GM12878 (cell line): ENCODE results near the gene PSMD12. TPM values are rescaled to one million over a fixed set of nuclear protein-coding genes. Genes with fewer than 3 reads are reported as not detected.

ENCODE experiments used
- ATAC-seq: fragments of 200-7000 bp; cut with Tn5 transposase; 3 replicates; pipeline ENCODE4 v1.9.1; 2020; ENCODE audit warnings: mild to moderate bottlenecking, moderate library complexity
- BruUV-seq: library from RNA; stranded (reverse); fragments of 400-500 nt; replicated peaks from 2 replicates; lab custom pipeline; 2021; lab: Mats Ljungman, UMichigan
- CTCF ChIA-PET: fragments of 300-600 bp; sonication (Branson Sonifier 250); formaldehyde crosslinking; extraction: SDS; loops from one replicate; lab custom pipeline; 2021; ENCODE audit warnings: inconsistent platforms; lab: Yijun Ruan, JAX
- POLR2A ChIA-PET: fragments of 350-600 bp; formaldehyde crosslinking; extraction: SDS; loops from one replicate; lab custom pipeline; 2021; ENCODE audit warnings: inconsistent platforms; lab: Charles Lee
- RAD21 ChIA-PET: fragments of 300-600 bp; sonication (Branson Sonifier 250); formaldehyde crosslinking; loops from one replicate; lab custom pipeline; 2023; ENCODE audit warnings: antibody characterized with exemption; ENCODE audit not compliant: unreplicated experiment; lab: Charles Lee
- SMC1A ChIA-PET: fragments of 300-600 bp; sonication (Branson Sonifier 250); formaldehyde crosslinking; loops from one replicate; lab custom pipeline; 2023; ENCODE audit not compliant: unreplicated experiment, uncharacterized antibody; lab: Charles Lee
- DNase-seq: peaks from one replicate; pipeline ENCODE4 v3.0.0-alpha.2; 2011; ENCODE audit warnings: low read depth, low spot score
- FAIRE-seq: peaks from 3 replicates; lab custom pipeline; 2011; peaks lifted over from hg19 to GRCh38; lab: Jason Lieb, UNC
- H2AFZ ChIP-seq: 2 replicates; pipeline ENCODE4 v1.6.0; 2011; ENCODE audit warnings: low read depth, low read length, control low read depth; ENCODE audit not compliant: control insufficient read depth
- H3K27ac ChIP-seq: 2 replicates; pipeline ENCODE4 v1.5.1; 2011; ENCODE audit warnings: control low read depth; ENCODE audit not compliant: control insufficient read depth, insufficient read depth
- H3K27me3 ChIP-seq, 2 experiments: replicated peaks in 1 of 2; 2 replicates each; pipeline versions ENCODE4 v1.6.0 to v1.6.1; 2011; ENCODE audit warnings: low read length in 1 of 2; ENCODE audit not compliant: control insufficient read depth in 2 of 2, insufficient read depth in 2 of 2
- H3K36me3 ChIP-seq, 2 experiments: 2 replicates each; pipeline ENCODE4 v1.5.1; 2011; ENCODE audit warnings: low read length in 1 of 2; ENCODE audit not compliant: control insufficient read depth in 2 of 2, insufficient read depth in 2 of 2
- H3K4me1 ChIP-seq: 2 replicates; pipeline ENCODE4 v1.6.1; 2011; ENCODE audit warnings: mild to moderate bottlenecking, low read length, moderate library complexity, mixed read lengths; ENCODE audit not compliant: control insufficient read depth, insufficient read depth
- H3K4me2 ChIP-seq: 2 replicates; pipeline ENCODE4 v1.6.0; 2011; ENCODE audit warnings: control low read depth; ENCODE audit not compliant: control insufficient read depth, insufficient read depth
- H3K4me3 ChIP-seq: fragments of 200-600 bp; sonication (generic); 2 replicates; pipeline ENCODE4 v1.5.1; 2016
- H3K79me2 ChIP-seq: 2 replicates; pipeline ENCODE4 v1.6.0; 2011; ENCODE audit warnings: low read length; ENCODE audit not compliant: control insufficient read depth, insufficient read depth
- H3K9ac ChIP-seq: 2 replicates; pipeline ENCODE4 v1.8.0; 2011; ENCODE audit warnings: low read length, control low read depth, mixed read lengths; ENCODE audit not compliant: control insufficient read depth, insufficient read depth
- H3K9me3 ChIP-seq: replicated peaks from 3 replicates; pipeline ENCODE4 v1.5.1; 2011; ENCODE audit warnings: mild to moderate bottlenecking, low read length; ENCODE audit not compliant: control insufficient read depth, insufficient read depth
- H4K20me1 ChIP-seq: 2 replicates; pipeline ENCODE4 v1.6.0; 2011; ENCODE audit not compliant: control insufficient read depth, insufficient read depth
- BCL3 ChIP-seq: IDR thresholded peaks from 2 replicates; pipeline ENCODE4 v1.6.1; 2011; ENCODE audit warnings: borderline replicate concordance, low read depth, mild to moderate bottlenecking, moderate library complexity, low read length; ENCODE audit not compliant: insufficient read depth, poor library complexity, severe bottlenecking
- BRCA1 ChIP-seq: IDR thresholded peaks from 2 replicates; pipeline ENCODE4 v1.6.1; 2011; ENCODE audit warnings: low read depth, low read length, improper control_type of control experiment
- CBX3 ChIP-seq: fragments of 200-600 bp; sonication (generic); IDR thresholded peaks from 2 replicates; pipeline ENCODE4 v1.6.1; 2016; ENCODE audit warnings: low read depth, borderline replicate concordance
- GATAD2B ChIP-seq: fragments of 450-650 bp; conservative IDR thresholded peaks from 2 replicates; pipeline ENCODE4 v1.6.1; 2017; ENCODE audit warnings: low read depth, mild to moderate bottlenecking, moderate library complexity
- HCFC1 ChIP-seq: fragments of 150-350 bp; IDR thresholded peaks from 2 replicates; pipeline ENCODE4 v1.6.1; 2014; ENCODE audit warnings: low read length
- HSF1 ChIP-seq: fragments of 150-350 bp; IDR thresholded peaks from 2 replicates; pipeline ENCODE4 v1.6.1; 2014; ENCODE audit warnings: mild to moderate bottlenecking, low read depth, low read length
- MAX ChIP-seq: IDR thresholded peaks from 2 replicates; pipeline ENCODE4 v1.6.1; 2012; ENCODE audit warnings: low read depth, low read length, improper control_type of control experiment
- RAD51 ChIP-seq: fragments of 450-650 bp; IDR thresholded peaks from 2 replicates; pipeline ENCODE4 v1.6.1; 2016; ENCODE audit warnings: moderate library complexity, mild to moderate bottlenecking, inconsistent platforms
- RCOR1 ChIP-seq: conservative IDR thresholded peaks from 2 replicates; pipeline ENCODE4 v1.6.1; 2012; ENCODE audit warnings: low read depth, low read length, improper control_type of control experiment
- SIX5 ChIP-seq: IDR thresholded peaks from 2 replicates; pipeline ENCODE4 v1.6.1; 2011; ENCODE audit warnings: mild to moderate bottlenecking, low read depth, low read length, moderate library complexity; ENCODE audit not compliant: severe bottlenecking
- TBL1XR1 ChIP-seq: IDR thresholded peaks from 2 replicates; pipeline ENCODE4 v1.6.1; 2012; ENCODE audit warnings: low read depth, low read length, improper control_type of control experiment
- USF2 ChIP-seq: IDR thresholded peaks from 2 replicates; pipeline ENCODE4 v1.6.1; 2011; ENCODE audit warnings: low read depth, low read length, improper control_type of control experiment, borderline replicate concordance
- ZBTB4 ChIP-seq: fragments of 450-650 bp; formaldehyde crosslinking; IDR thresholded peaks from 2 replicates; pipeline ENCODE4 v1.4.0; 2022; ENCODE audit warnings: mild to moderate bottlenecking, moderate library complexity
- ZNF217 ChIP-seq: fragments of 450-650 bp; IDR thresholded peaks from 2 replicates; pipeline ENCODE4 v1.6.1; 2017; ENCODE audit warnings: antibody characterized with exemption, mild to moderate bottlenecking
- ZNF274 ChIP-seq: IDR thresholded peaks from one replicate; pipeline ENCODE4 v1.8.0; 2011; ENCODE audit not compliant: insufficient read length, insufficient read depth
- WGBS: methylation state at CpG from one replicate; pipeline ENCODE4 v1.1.6; 2016; ENCODE audit warnings: low lambda C conversion rate; ENCODE audit not compliant: insufficient replicate concordance, insufficient coverage; ENCODE audit errors: missing lambda C conversion rate; 5-methylcytosine and 5-hydroxymethylcytosine counted together
- in situ Hi-C: fragments of 300-500 bp; cut with MboI; formaldehyde crosslinking; loops from 9 replicates; pipeline ENCODE4 v1.14.3; 2018; ENCODE audit warnings: mixed read lengths
- intact Hi-C: fragments of 100-400 bp; cut with micrococcal nuclease; formaldehyde crosslinking; loops from one replicate; pipeline ENCODE4 v1.14.2; 2022; ENCODE audit not compliant: unreplicated experiment
- polyA plus RNA-seq, 11 experiments: library from polyadenylated mRNA; depleted of rRNA in 4 of 11; unstranded in 6 of 11; stranded (reverse) in 5 of 11; fragments of >200 nt; fragmentation: Nextera tagmentation in 4 of 11; fragmentation: Illumina TruSeq in 1 of 11; extraction: Ambion mirVana in 4 of 11; extraction: Trizol in 1 of 11; gene quantifications; 1 replicate in 1 of 11; 2 replicates in 10 of 11; pipeline versions ENCODE4 v1.2.1 to v1.2.3, GENCODE V29; 2011 to 2016; ENCODE audit warnings: inconsistent platforms in 2 of 11, missing spikeins in 2 of 11, low read depth in 1 of 11
- total RNA-seq, 4 experiments: library from RNA; depleted of rRNA in 3 of 4; stranded (reverse); fragments of >200 nt in 3 of 4; fragmentation: Illumina TruSeq in 1 of 4; extraction: Trizol in 1 of 4; gene quantifications; 2 replicates each; pipeline versions ENCODE4 v1.2.1 to v1.2.3, GENCODE V29; 2013 to 2021

The PSMD12 gene
- total and polyA plus RNA-seq, 10 of the 15 experiments (the other 5 are each of a cell fraction or from before 2014, with no cell fraction given): 19.8 to 149 (median 47.5) TPM

- no peaks in the 10 kb centered on the region for H3K79me2 ChIP-seq
- in situ Hi-C loops: no loop called here
- H3K9ac ChIP-seq: no peak overlapping the region
- H3K36me3 ChIP-seq: no peaks in the 10 kb centered on the region
- ChIA-PET RAD21 (interaction anchor here (0.7 kb wide), 1 partner anchor 84 kb away, joined by 3 read pairs; no protein-coding TSS in a partner anchor), POLR2A (no interaction called here), CTCF (interaction anchor here (0.7 to 1.7 kb wide), 4 partner anchors 12 to 372 kb away, joined by 3 read pairs; no protein-coding TSS in a partner anchor), SMC1A (no interaction called here)
- no peak for TF ChIP-seq USF2
- no peak for TF ChIP-seq RAD51
- no peak for TF ChIP-seq BCL3
- no peak for TF ChIP-seq ZBTB4 (CRISPR knock-in tag)
- TF ChIP-seq GATAD2B: no peak
- TF ChIP-seq MAX: no peak
- no peak for TF ChIP-seq ZNF217
- no peak for TF ChIP-seq BRCA1
- no peak for TF ChIP-seq HSF1
- no peak for TF ChIP-seq RCOR1
- no peak for TF ChIP-seq SIX5
- TF ChIP-seq HCFC1: no peak
- no peak for TF ChIP-seq ZNF274
- TF ChIP-seq CBX3: no peak
- no peak for TF ChIP-seq TBL1XR1
- H3K27ac ChIP-seq: no peak overlapping the region
- BruUV-seq: no TSS peak
- no peaks in the 10 kb centered on the region for H4K20me1 ChIP-seq
- no peak for DNase-seq
- no peak overlapping the region for H2AFZ ChIP-seq
- H3K4me2 ChIP-seq: no peak overlapping the region
- H3K9me3 ChIP-seq: no peaks in the 10 kb centered on the region
- H3K4me1 ChIP-seq: no peaks in the 10 kb centered on the region
- no peak overlapping the region for H3K4me3 ChIP-seq
- intact Hi-C loops: no loop called here
- no peak for ATAC-seq
- no peaks in the 10 kb centered on the region for H3K27me3 ChIP-seq
- no peak for FAIRE-seq
- 54% methylated on average over 3 of the region's 3 CpGs for WGBS
Measured at GRCh38 chr17:67322042-67322787, 44.2 kb downstream of the PSMD12 start.
